Heart left ventricle (tissue), 13 donors: Measurements from ENCODE around the gene PACRG.

Experiments
- CTCF ChIP-seq, 12 donors: fragments of 200-600 bp; sonication (generic) in 4 of 12; IDR thresholded peaks; one replicate each; pipeline versions ENCODE4 v1.5.0 to v1.8.0; 2018 to 2022; ENCODE audit warnings: antibody characterized with exemption in 12 of 12, mild to moderate bottlenecking in 5 of 12
- POLR2A ChIP-seq, 2 donors: fragments of 450-650 bp; IDR thresholded peaks; one replicate each; pipeline ENCODE4 v1.6.1; 2017; ENCODE audit warnings: antibody characterized with exemption in 2 of 2, mild to moderate bottlenecking in 2 of 2, moderate library complexity in 2 of 2
- donor health status: ischemic (EF 13 %, LVEDD 7.1; RV severe dilation, severe dysfunction).
- donor health status: DM: no; HTN: yes; CAD: no.
- donor health status: DM: no; HTN: no; CAD: no.
- donor health status: ischemic (EF 25% LVEDD 6.9; RV normal size, moderate dysfunction).
- donor health status: ischemic (EF 25% LVEDD 5.7; RV mildly dilated, moderate dysfunction).
- donor health status: ischemic (EF 35%, LVEDD 5.7; RV mildly dilated, moderate dysfunction).
- donor health status: nonischemic (EF 11% LVEDD 7.7; RV severe dilation, severe dysfunction).
- donor health status: DM: yes; HTN: yes; CAD: no.
- donor health status: PGD.
- donor health status: ischemic (EF 29% LVEDD 5.4; RV normal size, mild dysfunction).
- donor health status: nonischemic (EF 23%, LVEDD 6.1; RV moderate dilation, normal function).

- TF ChIP-seq CTCF (IDR thresholded peaks at IDR 0.05) (no peak), POLR2A (IDR thresholded peaks at IDR 0.05) (no peak)
Measured at GRCh38 chr6:163176097-163176496, 448.3 kb downstream of the PACRG start.
